Body of pancreas (tissue), 4 donors: ENCODE results near the gene VAMP2. TPM values are rescaled to one million over a fixed set of nuclear protein-coding genes. Genes with fewer than 3 reads are reported as not detected.

ENCODE experiments used
- ATAC-seq: fragments of 150-250 bp; one replicate; pipeline ENCODE4 v1.9.1; 2016
- DNase-seq, 4 donors: peaks; one replicate each; pipeline ENCODE4 v3.0.0-alpha.2; 2019
- H3K27ac ChIP-seq, 4 donors: fragments of 200-600 bp; sonication (generic); 1 replicate in 3 of 4; 2 replicates in 1 of 4; pipeline versions ENCODE4 v1.5.1 to v1.6.1; 2016 to 2019; ENCODE audit warnings: mild to moderate bottlenecking in 1 of 4, mixed read lengths in 1 of 4, moderate library complexity in 1 of 4
- H3K27me3 ChIP-seq, 2 donors: fragments of 200-600 bp; sonication (generic); one replicate each; pipeline ENCODE4 v1.6.0; 2016; ENCODE audit warnings: mild to moderate bottlenecking in 1 of 2
- H3K36me3 ChIP-seq, 2 donors: fragments of 200-600 bp; sonication (generic); replicated peaks in 1 of 2; 2 replicates each; pipeline ENCODE4 v1.5.1; 2016; ENCODE audit warnings: low read depth in 2 of 2; ENCODE audit not compliant: insufficient read depth in 1 of 2
- H3K4me1 ChIP-seq: fragments of 200-600 bp; sonication (generic); one replicate; pipeline ENCODE4 v1.6.0; 2016
- H3K4me3 ChIP-seq, 2 donors: fragments of 200-600 bp; sonication (generic); 1 replicate in 1 of 2; 2 replicates in 1 of 2; pipeline ENCODE4 v1.5.1; 2016 to 2019
- H3K9me3 ChIP-seq, 3 donors: fragments of 200-600 bp; sonication (generic); 1 replicate in 2 of 3; 2 replicates in 1 of 3; pipeline ENCODE4 v1.5.1; 2016
- POLR2A ChIP-seq, 3 donors: fragments of 450-650 bp; IDR thresholded peaks; one replicate each; pipeline ENCODE4 v1.6.1; 2016; ENCODE audit warnings: antibody characterized with exemption in 3 of 3, mild to moderate bottlenecking in 2 of 3
- WGBS, 2 donors: methylation state at CpG; one replicate each; pipeline ENCODE4 v1.1.5; 2017; 5-methylcytosine and 5-hydroxymethylcytosine counted together
- intact Hi-C: fragments of 100-400 bp; cut with DNase I; formaldehyde crosslinking; loops from one replicate; pipeline ENCODE4 v1.15.1; 2023
- total RNA-seq, 2 donors: library from RNA; depleted of rRNA; stranded (reverse); fragments of >200 nt; gene quantifications; one replicate each; pipeline ENCODE4 v1.1.0, GENCODE V29; 2016
- TF ChIP-seq, protein P1 (sequence below), 7 experiments: fragments of 450-650 bp in 4 of 7; fragments of 200-600 bp in 3 of 7; sonication (generic) in 3 of 7; IDR thresholded peaks; one replicate each; pipeline ENCODE4 v1.5.1; 2016 to 2019; ENCODE audit warnings: antibody characterized with exemption in 7 of 7

Gene VAMP2
- total RNA-seq, 2 donors from 2014 or later, result 16.3 to 26.4 TPM

GRCh38 chr17:8186446-8186786 lies 23.7 kb upstream of the VAMP2 start:
- DNase-seq (no peak), ATAC-seq (no peak)
- TF ChIP-seq POLR2A (IDR thresholded peaks at IDR 0.05), result peak in 2 of 3 donors; percentile 42 to 50
- TF ChIP-seq, protein P1, sequence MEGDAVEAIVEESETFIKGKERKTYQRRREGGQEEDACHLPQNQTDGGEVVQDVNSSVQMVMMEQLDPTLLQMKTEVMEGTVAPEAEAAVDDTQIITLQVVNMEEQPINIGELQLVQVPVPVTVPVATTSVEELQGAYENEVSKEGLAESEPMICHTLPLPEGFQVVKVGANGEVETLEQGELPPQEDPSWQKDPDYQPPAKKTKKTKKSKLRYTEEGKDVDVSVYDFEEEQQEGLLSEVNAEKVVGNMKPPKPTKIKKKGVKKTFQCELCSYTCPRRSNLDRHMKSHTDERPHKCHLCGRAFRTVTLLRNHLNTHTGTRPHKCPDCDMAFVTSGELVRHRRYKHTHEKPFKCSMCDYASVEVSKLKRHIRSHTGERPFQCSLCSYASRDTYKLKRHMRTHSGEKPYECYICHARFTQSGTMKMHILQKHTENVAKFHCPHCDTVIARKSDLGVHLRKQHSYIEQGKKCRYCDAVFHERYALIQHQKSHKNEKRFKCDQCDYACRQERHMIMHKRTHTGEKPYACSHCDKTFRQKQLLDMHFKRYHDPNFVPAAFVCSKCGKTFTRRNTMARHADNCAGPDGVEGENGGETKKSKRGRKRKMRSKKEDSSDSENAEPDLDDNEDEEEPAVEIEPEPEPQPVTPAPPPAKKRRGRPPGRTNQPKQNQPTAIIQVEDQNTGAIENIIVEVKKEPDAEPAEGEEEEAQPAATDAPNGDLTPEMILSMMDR (IDR thresholded peaks at IDR 0.05), result no peak
- 0 to 1% methylated on average over 4 to 23 of the region's 23 CpGs for WGBS, 2 donors
- H3K4me3 ChIP-seq, result peak overlapping the region in 1 of 2 donors; percentile 38
- H3K27ac ChIP-seq, result peak overlapping the region; percentile 87 to 96 (median 96)
- H3K36me3 ChIP-seq, result no peaks in the 10 kb centered on the region
- no peaks in the 10 kb centered on the region for H3K27me3 ChIP-seq
- H3K9me3 ChIP-seq, result no peaks in the 10 kb centered on the region
- intact Hi-C loops, result no loop called here
- H3K4me1 ChIP-seq, result peaks cover 40% of the 10 kb centered on the region

DNA sequence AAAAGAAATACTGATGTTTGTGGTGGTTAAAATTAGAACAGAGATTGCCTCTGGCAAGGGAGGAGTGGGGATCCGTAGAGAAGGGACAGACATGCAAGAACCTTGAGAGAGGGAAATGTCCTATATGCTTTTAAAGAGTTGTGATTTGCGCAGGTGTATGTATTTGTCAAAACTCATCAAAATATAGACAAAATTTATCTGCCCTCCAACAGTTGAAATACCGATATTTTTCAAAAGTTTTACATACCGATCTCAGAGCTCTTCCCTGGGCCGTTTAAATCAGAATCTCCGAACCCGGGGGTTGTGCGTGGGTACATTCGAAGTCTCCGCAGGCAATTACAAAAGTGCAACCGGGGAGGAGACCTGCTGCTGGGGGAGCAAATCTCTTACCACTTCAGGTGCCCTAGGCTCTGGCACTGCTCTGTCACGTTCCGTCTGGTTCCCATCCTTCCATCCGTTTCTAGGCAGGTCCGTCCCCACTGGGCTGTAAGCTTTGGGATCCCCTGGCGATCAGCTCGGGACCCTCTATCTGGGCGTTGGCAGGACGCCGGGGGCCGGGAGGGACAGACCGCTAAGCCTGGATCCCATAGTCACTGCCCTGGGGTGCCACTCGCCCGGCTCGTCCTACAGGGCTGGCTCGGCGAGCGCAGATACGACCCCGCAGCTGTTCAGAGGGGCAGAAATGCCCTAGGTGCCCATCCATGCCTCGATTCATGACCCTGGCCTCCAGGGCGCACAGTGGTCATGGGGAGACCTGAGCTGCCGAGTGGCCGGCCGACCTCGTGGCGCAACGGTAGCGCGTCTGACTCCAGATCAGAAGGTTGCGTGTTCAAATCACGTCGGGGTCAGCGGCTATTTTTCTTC lies 23.1 kb upstream of the VAMP2 start:
- H3K27me3 ChIP-seq, result no peaks in the 10 kb centered on the region
- peak overlapping the region; percentile 87 to 96 (median 96) for H3K27ac ChIP-seq
- H3K4me3 ChIP-seq, result peak overlapping the region in 1 of 2 donors; percentile 38
- TF ChIP-seq, protein P1 (IDR thresholded peaks at IDR 0.05), result no peak
- TF ChIP-seq POLR2A (IDR thresholded peaks at IDR 0.05), result peak; percentile 20 to 89 (median 80)
- intact Hi-C loops, result no loop called here
- DNase-seq (peak; percentile 91 to 95 (median 92)), ATAC-seq (peak; percentile 43)
- H3K9me3 ChIP-seq, result no peaks in the 10 kb centered on the region
- H3K36me3 ChIP-seq, result no peaks in the 10 kb centered on the region
- 0 to 2% methylated on average over 13 to 44 of the region's 44 CpGs for WGBS, 2 donors
- peaks cover 40% of the 10 kb centered on the region for H3K4me1 ChIP-seq

DNA sequence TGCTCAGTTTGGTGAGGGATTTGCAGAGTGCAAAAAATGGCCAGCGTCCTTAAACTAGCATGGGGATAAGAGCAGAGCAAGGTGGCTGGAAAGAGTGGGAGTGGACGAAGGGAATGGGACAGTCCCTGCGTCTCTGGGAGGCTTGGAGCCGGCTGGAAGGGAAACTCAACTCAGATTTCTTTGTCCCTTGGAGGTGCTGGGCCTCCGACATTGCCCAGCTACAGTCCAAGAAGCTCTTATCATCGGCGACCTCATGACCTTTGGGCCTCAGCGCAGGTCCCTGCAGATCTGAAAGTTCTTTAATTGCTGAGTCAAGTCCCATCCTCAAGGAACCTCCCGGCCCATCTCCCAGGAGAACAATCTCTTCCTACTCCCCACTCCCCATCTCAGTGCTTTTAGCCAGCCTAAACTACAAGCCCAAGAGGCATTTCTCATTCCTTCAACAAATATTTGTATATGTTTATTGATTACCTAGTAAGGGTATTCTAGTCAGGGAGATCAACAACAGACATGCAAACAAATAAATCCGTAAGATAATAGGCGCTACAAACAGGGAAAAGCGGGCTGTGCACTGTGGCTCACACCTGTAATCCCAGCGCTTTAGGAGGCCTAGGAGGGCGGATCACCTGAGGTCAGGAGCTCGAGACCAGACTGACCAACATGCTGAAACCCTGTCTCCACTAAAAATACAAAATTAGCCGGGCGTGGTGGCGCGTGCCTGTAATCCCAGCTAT lies 14.4 kb upstream of the VAMP2 start:
- intact Hi-C loops, result loop anchor here (5.0 kb wide), 1 partner anchor 50 kb away; no protein-coding TSS in a partner anchor
- no peaks in the 10 kb centered on the region for H3K27me3 ChIP-seq
- H3K4me3 ChIP-seq, result no peak overlapping the region
- peak overlapping the region in 3 of 4 donors; percentile 77 to 79 (median 78) for H3K27ac ChIP-seq
- no peaks in the 10 kb centered on the region for H3K36me3 ChIP-seq
- WGBS, 2 donors, result 67 to 75% methylated on average over 17 to 19 of the region's 19 CpGs
- peaks cover 40% of the 10 kb centered on the region for H3K4me1 ChIP-seq
- TF ChIP-seq POLR2A (IDR thresholded peaks at IDR 0.05), result no peak
- TF ChIP-seq, protein P1 (IDR thresholded peaks at IDR 0.05), result no peak
- ATAC-seq (no peak), DNase-seq (no peak)
- no peaks in the 10 kb centered on the region for H3K9me3 ChIP-seq

DNA sequence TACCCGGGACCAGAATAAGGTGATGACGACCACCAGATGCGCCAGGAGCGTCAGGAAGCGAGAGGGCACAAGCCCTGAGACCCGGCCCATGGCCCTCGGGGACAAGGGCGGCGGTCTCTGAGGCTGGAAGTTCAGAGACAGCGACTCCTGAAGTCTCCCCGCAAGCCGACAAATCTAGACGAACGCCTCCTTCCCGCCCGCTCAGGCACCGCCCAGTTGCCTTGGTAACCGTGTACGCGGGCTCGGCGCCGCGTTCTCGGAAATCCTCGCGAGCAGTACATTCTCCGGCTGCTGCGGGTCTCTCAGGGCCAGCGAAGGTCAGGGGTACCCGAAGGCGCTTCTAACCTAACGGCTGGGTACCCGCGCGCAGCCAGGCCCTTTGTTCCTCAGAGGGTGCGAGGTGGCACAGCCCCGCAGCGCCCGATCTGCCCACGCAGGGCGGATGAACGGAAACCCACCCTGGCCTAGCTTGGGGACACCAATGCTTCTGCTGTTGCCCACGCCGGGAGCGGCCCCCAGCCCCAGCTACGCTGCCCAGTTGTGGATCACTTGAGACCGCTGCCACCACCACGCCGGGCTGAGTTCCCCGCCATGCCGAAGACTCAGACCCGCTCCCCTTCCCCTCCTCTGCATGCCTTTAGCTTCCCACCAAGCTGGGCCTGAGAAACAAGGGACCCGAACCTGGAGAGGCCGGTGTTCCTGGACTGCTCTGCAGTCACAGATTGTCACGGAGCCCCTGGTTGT lies 13.6 kb upstream of the VAMP2 start, which contains the start of gene TMEM107:
Gene TMEM107 (minus strand): TSS at position 184 of the 744 bp plus-strand sequence. CDS start 94 bp downstream, at position 90.
- H3K36me3 ChIP-seq, result no peaks in the 10 kb centered on the region
- H3K27me3 ChIP-seq, result no peaks in the 10 kb centered on the region
- peak within 1 kb of the TSS; percentile 56 to 79 (median 78) for H3K27ac ChIP-seq
- ATAC-seq (peak; percentile 74), DNase-seq (peak; percentile 86 to 90 (median 90))
- 1 to 3% methylated on average over 18 to 56 of the region's 56 CpGs for WGBS, 2 donors
- intact Hi-C loops, result loop anchor here (5.0 kb wide), 1 partner anchor 49 kb away; no protein-coding TSS in a partner anchor
- H3K9me3 ChIP-seq, result no peaks in the 10 kb centered on the region
- H3K4me1 ChIP-seq, result peaks cover 40% of the 10 kb centered on the region
- TF ChIP-seq POLR2A (IDR thresholded peaks at IDR 0.05), result peak in 2 of 3 donors; percentile 54 to 63
- TF ChIP-seq, protein P1 (IDR thresholded peaks at IDR 0.05), result peak in 1 of 7 experiments; percentile 5
- peak within 1 kb of the TSS in 1 of 2 donors; percentile 16 for H3K4me3 ChIP-seq
